NCI-H2029 (cell line): Measurements from ENCODE around the gene UTP25.

Source experiments
- DNase-seq: peaks from one replicate; lab custom pipeline; 2025; lab: John Stamatoyannopoulos, UW

The UTP25 gene

GRCh38 chr1:209805875-209806760 is 21.7 kb upstream of the UTP25 start, which contains the start of gene IRF6:
Gene IRF6 (minus strand): TSS chr1:209806142. CDS start chr1:209801413, 4,729 bp downstream.
- peak; percentile 88 for DNase-seq

- DNase-seq: no peak
These were observed 20.3 kb upstream of the UTP25 start for GRCh38 chr1:209807509-209807908.

- DNase-seq: peak; percentile 86
These were observed 19.7 kb upstream of the UTP25 start for GRCh38 chr1:209808059-209808581.

- DNase-seq: no peak
These were observed 18.2 kb upstream of the UTP25 start for GRCh38 chr1:209809611-209810010.

- no peak for DNase-seq
These were observed 17.0 kb upstream of the UTP25 start for GRCh38 chr1:209810783-209811182.

- DNase-seq: no peak
These were observed 13.9 kb upstream of the UTP25 start for GRCh38 chr1:209813902-209814301.

- DNase-seq: no peak
These were observed 12.3 kb upstream of the UTP25 start for GRCh38 chr1:209815490-209815889.

GRCh38 chr1:209815931-209816341 is 11.8 kb upstream of the UTP25 start:
- DNase-seq: no peak

GRCh38 chr1:209816923-209817322 is 10.8 kb upstream of the UTP25 start:
- no peak for DNase-seq

GRCh38 chr1:209817691-209818090 is 10.1 kb upstream of the UTP25 start:
- no peak for DNase-seq

GRCh38 chr1:209819058-209819457 is 8.7 kb upstream of the UTP25 start:
- no peak for DNase-seq

GRCh38 chr1:209820986-209821385 is 6.8 kb upstream of the UTP25 start:
- no peak for DNase-seq

- DNase-seq: no peak
These were observed 5.1 kb upstream of the UTP25 start for GRCh38 chr1:209822706-209823105.

- DNase-seq: no peak
These were observed 4.4 kb upstream of the UTP25 start for GRCh38 chr1:209823143-209824041.

- DNase-seq: no peak
These were observed 2.0 kb upstream of the UTP25 start for GRCh38 chr1:209825591-209826434.

- no peak for DNase-seq
These were observed 1.9 kb downstream of the UTP25 start for GRCh38 chr1:209829716-209830115.

GRCh38 chr1:209830722-209831121 is 3.0 kb downstream of the UTP25 start:
- DNase-seq: no peak

- DNase-seq: no peak
These were observed 3.8 kb downstream of the UTP25 start for GRCh38 chr1:209831615-209832014.

GRCh38 chr1:209835782-209836298 is 8.1 kb downstream of the UTP25 start:
- no peak for DNase-seq

- DNase-seq: no peak
These were observed 9.9 kb downstream of the UTP25 start for GRCh38 chr1:209837671-209838070.

GRCh38 chr1:209838537-209838936 is 10.8 kb downstream of the UTP25 start:
- DNase-seq: no peak
